K562 (cell line): ENCODE data around the gene SMIM36. TPM values are rescaled to one million over a fixed set of nuclear protein-coding genes. Genes with fewer than 3 reads are reported as not detected.

ENCODE experiments used
- ADNP ChIP-seq: fragments of 200-800 bp; sonication (Bioruptor generic); IDR thresholded peaks from 2 replicates; pipeline ENCODE4 v1.6.1; 2016; ENCODE audit warnings: missing genetic modification characterization, missing compliant biosample characterization
- BDP1 ChIP-seq: IDR thresholded peaks from 3 replicates; pipeline ENCODE4 v1.6.1; 2011; ENCODE audit not compliant: insufficient read length, insufficient read depth
- CTBP1 ChIP-seq: fragments of 450-650 bp; IDR thresholded peaks from 2 replicates; pipeline ENCODE4 v1.6.1; 2016; ENCODE audit warnings: borderline replicate concordance
- EHMT2 ChIP-seq: fragments of 450-650 bp; IDR thresholded peaks from 2 replicates; pipeline ENCODE4 v1.6.1; 2018; ENCODE audit warnings: antibody characterized with exemption
- EP300 ChIP-seq: IDR thresholded peaks from 2 replicates; pipeline ENCODE4 v1.6.1; 2012; ENCODE audit warnings: low read length, improper control_type of control experiment
- MTA3 ChIP-seq: fragments of 450-650 bp; formaldehyde crosslinking; IDR thresholded peaks from 2 replicates; pipeline ENCODE4 v1.6.1; 2017; ENCODE audit warnings: mild to moderate bottlenecking, borderline replicate concordance
- NCOA2 ChIP-seq, 2 experiments: fragments of 450-650 bp; IDR thresholded peaks; 2 replicates each; pipeline ENCODE4 v1.6.1; 2018; ENCODE audit warnings: mild to moderate bottlenecking in 2 of 2, moderate library complexity in 1 of 2; ENCODE audit not compliant: partially characterized antibody in 2 of 2
- PHF21A ChIP-seq: fragments of 450-650 bp; IDR thresholded peaks from 2 replicates; pipeline ENCODE4 v1.6.1; 2017; ENCODE audit warnings: low read depth, borderline replicate concordance
- POU5F1 ChIP-seq: fragments of 150-350 bp; IDR thresholded peaks from 2 replicates; pipeline ENCODE4 v1.6.1; 2014; ENCODE audit warnings: borderline replicate concordance, low read length, low read depth, mild to moderate bottlenecking; ENCODE audit not compliant: partially characterized antibody
- TCF3 ChIP-seq: sonication (generic); formaldehyde crosslinking; IDR thresholded peaks from 2 replicates; pipeline ENCODE4 v1.4.0; 2020; ENCODE audit warnings: mild to moderate bottlenecking, missing genetic modification reagents
- YBX1 ChIP-seq: fragments of 450-650 bp; IDR thresholded peaks from 2 replicates; pipeline ENCODE4 v1.7.1; 2016; ENCODE audit warnings: mild to moderate bottlenecking
- ZNF699 ChIP-seq: fragments of 250-450 bp; sonication (Bioruptor Pico); IDR thresholded peaks from 2 replicates; pipeline ENCODE4 v1.8.0; 2021; ENCODE audit warnings: mild to moderate bottlenecking, moderate library complexity; ENCODE audit not compliant: insufficient replicate concordance
- ZNF780A ChIP-seq: fragments of 250-450 bp; sonication (Bioruptor Pico); IDR thresholded peaks from 2 replicates; pipeline ENCODE4 v1.5.0; 2021; ENCODE audit warnings: mild to moderate bottlenecking
- polyA plus RNA-seq, 8 experiments: library from polyadenylated mRNA; depleted of rRNA in 4 of 8; stranded (reverse) in 5 of 8; unstranded in 3 of 8; fragments of >200 nt; fragmentation: Nextera tagmentation in 2 of 8; fragmentation: Illumina TruSeq in 1 of 8; extraction: Ambion mirVana in 2 of 8; extraction: Trizol in 1 of 8; gene quantifications; 2 replicates each; pipeline versions ENCODE4 v1.2.1 to v1.2.3, GENCODE V29; 2011 to 2014; ENCODE audit warnings: inconsistent platforms in 1 of 8, missing spikeins in 1 of 8
- total RNA-seq, 7 experiments: library from RNA; depleted of rRNA in 6 of 7; stranded (reverse); fragments of >200 nt in 6 of 7; fragmentation: Illumina TruSeq in 2 of 7; extraction: Trizol in 2 of 7; gene quantifications; 2 replicates each; pipeline versions ENCODE4 v1.2.1 to v1.2.3, GENCODE V29; 2011 to 2021; ENCODE audit warnings: low replicate concordance in 1 of 7
- TF ChIP-seq, protein P1 (sequence below): fragments of 450-650 bp; IDR thresholded peaks from 2 replicates; pipeline ENCODE4 v1.6.1; 2016; ENCODE audit warnings: mild to moderate bottlenecking, moderate library complexity
- TF ChIP-seq, protein P2 (sequence below), 2 experiments: fragments of 450-650 bp; IDR thresholded peaks; 2 replicates each; pipeline ENCODE4 v1.6.1; 2016

Gene SMIM36
- total and polyA plus RNA-seq, 9 of the 15 experiments (the other 6 are each of a cell fraction or from before 2014, with no cell fraction given) = not detected

DNA sequence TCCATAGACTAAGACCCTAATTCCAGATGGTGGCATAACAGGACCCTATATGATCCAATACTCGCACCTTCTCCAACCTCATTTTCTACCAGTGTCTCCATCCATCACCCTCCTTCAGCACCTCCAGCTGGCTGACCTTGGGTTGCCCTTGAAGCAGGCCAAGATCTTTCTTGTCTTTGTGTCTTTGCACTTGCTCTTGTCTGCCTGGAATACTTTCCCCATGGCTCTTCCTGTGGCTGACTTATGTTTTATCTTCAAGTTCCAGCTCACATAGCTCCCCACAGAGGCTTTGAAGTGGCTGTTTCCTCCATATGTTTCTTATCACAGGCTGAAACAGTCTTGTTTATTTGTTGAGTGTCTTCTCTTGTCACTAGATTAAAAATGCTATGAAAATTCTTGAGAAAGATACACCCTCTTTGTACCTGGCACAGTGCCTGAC, 60.0 kb downstream of the SMIM36 start (continued):
- TF ChIP-seq, protein P1, sequence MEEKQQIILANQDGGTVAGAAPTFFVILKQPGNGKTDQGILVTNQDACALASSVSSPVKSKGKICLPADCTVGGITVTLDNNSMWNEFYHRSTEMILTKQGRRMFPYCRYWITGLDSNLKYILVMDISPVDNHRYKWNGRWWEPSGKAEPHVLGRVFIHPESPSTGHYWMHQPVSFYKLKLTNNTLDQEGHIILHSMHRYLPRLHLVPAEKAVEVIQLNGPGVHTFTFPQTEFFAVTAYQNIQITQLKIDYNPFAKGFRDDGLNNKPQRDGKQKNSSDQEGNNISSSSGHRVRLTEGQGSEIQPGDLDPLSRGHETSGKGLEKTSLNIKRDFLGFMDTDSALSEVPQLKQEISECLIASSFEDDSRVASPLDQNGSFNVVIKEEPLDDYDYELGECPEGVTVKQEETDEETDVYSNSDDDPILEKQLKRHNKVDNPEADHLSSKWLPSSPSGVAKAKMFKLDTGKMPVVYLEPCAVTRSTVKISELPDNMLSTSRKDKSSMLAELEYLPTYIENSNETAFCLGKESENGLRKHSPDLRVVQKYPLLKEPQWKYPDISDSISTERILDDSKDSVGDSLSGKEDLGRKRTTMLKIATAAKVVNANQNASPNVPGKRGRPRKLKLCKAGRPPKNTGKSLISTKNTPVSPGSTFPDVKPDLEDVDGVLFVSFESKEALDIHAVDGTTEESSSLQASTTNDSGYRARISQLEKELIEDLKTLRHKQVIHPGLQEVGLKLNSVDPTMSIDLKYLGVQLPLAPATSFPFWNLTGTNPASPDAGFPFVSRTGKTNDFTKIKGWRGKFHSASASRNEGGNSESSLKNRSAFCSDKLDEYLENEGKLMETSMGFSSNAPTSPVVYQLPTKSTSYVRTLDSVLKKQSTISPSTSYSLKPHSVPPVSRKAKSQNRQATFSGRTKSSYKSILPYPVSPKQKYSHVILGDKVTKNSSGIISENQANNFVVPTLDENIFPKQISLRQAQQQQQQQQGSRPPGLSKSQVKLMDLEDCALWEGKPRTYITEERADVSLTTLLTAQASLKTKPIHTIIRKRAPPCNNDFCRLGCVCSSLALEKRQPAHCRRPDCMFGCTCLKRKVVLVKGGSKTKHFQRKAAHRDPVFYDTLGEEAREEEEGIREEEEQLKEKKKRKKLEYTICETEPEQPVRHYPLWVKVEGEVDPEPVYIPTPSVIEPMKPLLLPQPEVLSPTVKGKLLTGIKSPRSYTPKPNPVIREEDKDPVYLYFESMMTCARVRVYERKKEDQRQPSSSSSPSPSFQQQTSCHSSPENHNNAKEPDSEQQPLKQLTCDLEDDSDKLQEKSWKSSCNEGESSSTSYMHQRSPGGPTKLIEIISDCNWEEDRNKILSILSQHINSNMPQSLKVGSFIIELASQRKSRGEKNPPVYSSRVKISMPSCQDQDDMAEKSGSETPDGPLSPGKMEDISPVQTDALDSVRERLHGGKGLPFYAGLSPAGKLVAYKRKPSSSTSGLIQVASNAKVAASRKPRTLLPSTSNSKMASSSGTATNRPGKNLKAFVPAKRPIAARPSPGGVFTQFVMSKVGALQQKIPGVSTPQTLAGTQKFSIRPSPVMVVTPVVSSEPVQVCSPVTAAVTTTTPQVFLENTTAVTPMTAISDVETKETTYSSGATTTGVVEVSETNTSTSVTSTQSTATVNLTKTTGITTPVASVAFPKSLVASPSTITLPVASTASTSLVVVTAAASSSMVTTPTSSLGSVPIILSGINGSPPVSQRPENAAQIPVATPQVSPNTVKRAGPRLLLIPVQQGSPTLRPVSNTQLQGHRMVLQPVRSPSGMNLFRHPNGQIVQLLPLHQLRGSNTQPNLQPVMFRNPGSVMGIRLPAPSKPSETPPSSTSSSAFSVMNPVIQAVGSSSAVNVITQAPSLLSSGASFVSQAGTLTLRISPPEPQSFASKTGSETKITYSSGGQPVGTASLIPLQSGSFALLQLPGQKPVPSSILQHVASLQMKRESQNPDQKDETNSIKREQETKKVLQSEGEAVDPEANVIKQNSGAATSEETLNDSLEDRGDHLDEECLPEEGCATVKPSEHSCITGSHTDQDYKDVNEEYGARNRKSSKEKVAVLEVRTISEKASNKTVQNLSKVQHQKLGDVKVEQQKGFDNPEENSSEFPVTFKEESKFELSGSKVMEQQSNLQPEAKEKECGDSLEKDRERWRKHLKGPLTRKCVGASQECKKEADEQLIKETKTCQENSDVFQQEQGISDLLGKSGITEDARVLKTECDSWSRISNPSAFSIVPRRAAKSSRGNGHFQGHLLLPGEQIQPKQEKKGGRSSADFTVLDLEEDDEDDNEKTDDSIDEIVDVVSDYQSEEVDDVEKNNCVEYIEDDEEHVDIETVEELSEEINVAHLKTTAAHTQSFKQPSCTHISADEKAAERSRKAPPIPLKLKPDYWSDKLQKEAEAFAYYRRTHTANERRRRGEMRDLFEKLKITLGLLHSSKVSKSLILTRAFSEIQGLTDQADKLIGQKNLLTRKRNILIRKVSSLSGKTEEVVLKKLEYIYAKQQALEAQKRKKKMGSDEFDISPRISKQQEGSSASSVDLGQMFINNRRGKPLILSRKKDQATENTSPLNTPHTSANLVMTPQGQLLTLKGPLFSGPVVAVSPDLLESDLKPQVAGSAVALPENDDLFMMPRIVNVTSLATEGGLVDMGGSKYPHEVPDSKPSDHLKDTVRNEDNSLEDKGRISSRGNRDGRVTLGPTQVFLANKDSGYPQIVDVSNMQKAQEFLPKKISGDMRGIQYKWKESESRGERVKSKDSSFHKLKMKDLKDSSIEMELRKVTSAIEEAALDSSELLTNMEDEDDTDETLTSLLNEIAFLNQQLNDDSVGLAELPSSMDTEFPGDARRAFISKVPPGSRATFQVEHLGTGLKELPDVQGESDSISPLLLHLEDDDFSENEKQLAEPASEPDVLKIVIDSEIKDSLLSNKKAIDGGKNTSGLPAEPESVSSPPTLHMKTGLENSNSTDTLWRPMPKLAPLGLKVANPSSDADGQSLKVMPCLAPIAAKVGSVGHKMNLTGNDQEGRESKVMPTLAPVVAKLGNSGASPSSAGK = no peak
- TF ChIP-seq EHMT2 = peak; percentile 86
- TF ChIP-seq NCOA2 (IDR thresholded peaks at IDR 0.05; ENCODE audit: partially characterized antibody in 2 of 2) = peak; percentile 18 to 53
- TF ChIP-seq TCF3 (CRISPR knock-in tag) = peak; percentile 98
- no peak for TF ChIP-seq ADNP (tag)
- TF ChIP-seq ZNF699 (CRISPR knock-in tag) = no peak
- peak; percentile 96 for TF ChIP-seq CTBP1
- TF ChIP-seq PHF21A = no peak
- peak; percentile 97 for TF ChIP-seq EP300
- TF ChIP-seq ZNF780A (CRISPR knock-in tag) = no peak
- no peak for TF ChIP-seq BDP1
- TF ChIP-seq POU5F1 = no peak
- TF ChIP-seq, protein P2, sequence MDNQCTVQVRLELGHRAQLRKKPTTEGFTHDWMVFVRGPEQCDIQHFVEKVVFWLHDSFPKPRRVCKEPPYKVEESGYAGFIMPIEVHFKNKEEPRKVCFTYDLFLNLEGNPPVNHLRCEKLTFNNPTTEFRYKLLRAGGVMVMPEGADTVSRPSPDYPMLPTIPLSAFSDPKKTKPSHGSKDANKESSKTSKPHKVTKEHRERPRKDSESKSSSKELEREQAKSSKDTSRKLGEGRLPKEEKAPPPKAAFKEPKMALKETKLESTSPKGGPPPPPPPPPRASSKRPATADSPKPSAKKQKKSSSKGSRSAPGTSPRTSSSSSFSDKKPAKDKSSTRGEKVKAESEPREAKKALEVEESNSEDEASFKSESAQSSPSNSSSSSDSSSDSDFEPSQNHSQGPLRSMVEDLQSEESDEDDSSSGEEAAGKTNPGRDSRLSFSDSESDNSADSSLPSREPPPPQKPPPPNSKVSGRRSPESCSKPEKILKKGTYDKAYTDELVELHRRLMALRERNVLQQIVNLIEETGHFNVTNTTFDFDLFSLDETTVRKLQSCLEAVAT (IDR thresholded peaks at IDR 0.05) = peak in 1 of 2 experiments; percentile 95; a peak in 2 of 4 replicates
- no peak for TF ChIP-seq YBX1
- TF ChIP-seq MTA3 = peak; percentile 83
